Neural progenitor cell (in vitro differentiated cells): ENCODE measurements around the gene GNAI2. TPM values are rescaled to one million over a fixed set of nuclear protein-coding genes. Genes with fewer than 3 reads are reported as not detected.

Experiments
- DNase-seq: peaks from one replicate; pipeline ENCODE4 v3.0.0-alpha.2; 2016; ENCODE audit warnings: low spot score
- H2AFZ ChIP-seq: fragments of 200-600 bp; sonication (generic); replicated peaks from 2 replicates; pipeline ENCODE4 v1.6.1; 2016; ENCODE audit warnings: antibody characterized with exemption
- H3F3A ChIP-seq: fragments of 200-600 bp; sonication (generic); 2 replicates; pipeline ENCODE4 v1.6.1; 2016; ENCODE audit warnings: antibody characterized with exemption, low read depth
- H3K27ac ChIP-seq: fragments of 200-600 bp; sonication (generic); 2 replicates; pipeline ENCODE4 v1.5.1; 2016; ENCODE audit warnings: mild to moderate bottlenecking
- H3K27me3 ChIP-seq: fragments of 200-600 bp; sonication (generic); 2 replicates; pipeline ENCODE4 v1.6.1; 2016; ENCODE audit warnings: mild to moderate bottlenecking, moderate library complexity
- H3K36me3 ChIP-seq: fragments of 200-600 bp; sonication (generic); 2 replicates; pipeline ENCODE4 v1.5.1; 2016
- H3K4me1 ChIP-seq: fragments of 200-600 bp; sonication (generic); 2 replicates; pipeline ENCODE4 v1.6.1; 2016; ENCODE audit warnings: mixed run types
- H3K4me2 ChIP-seq: fragments of 200-600 bp; sonication (generic); 2 replicates; pipeline ENCODE4 v1.6.1; 2016
- H3K4me3 ChIP-seq: fragments of 200-600 bp; sonication (generic); 2 replicates; pipeline ENCODE4 v1.5.1; 2016
- H3K79me2 ChIP-seq: fragments of 200-600 bp; sonication (generic); 2 replicates; pipeline ENCODE4 v1.6.1; 2016; ENCODE audit warnings: low read depth
- H3K9ac ChIP-seq: fragments of 200-600 bp; sonication (generic); 2 replicates; pipeline ENCODE4 v1.6.1; 2016
- H3K9me3 ChIP-seq: fragments of 200-600 bp; sonication (generic); 2 replicates; pipeline ENCODE4 v1.5.1; 2016; ENCODE audit warnings: low read depth
- H4K20me1 ChIP-seq: fragments of 200-600 bp; sonication (generic); 2 replicates; pipeline ENCODE4 v1.6.1; 2016; ENCODE audit warnings: low read depth
- H3K27ac Mint-ChIP-seq: 3 replicates; pipeline ENCODE4 v1.8.0; 2021; ENCODE audit warnings: mixed read lengths
- H3K27me3 Mint-ChIP-seq: 2 replicates; pipeline ENCODE4 v1.8.0; 2022; ENCODE audit warnings: low read depth, mild to moderate bottlenecking, inconsistent platforms, moderate library complexity, mixed read lengths; ENCODE audit not compliant: insufficient read depth
- H3K36me3 Mint-ChIP-seq: 3 replicates; pipeline ENCODE4 v1.8.0; 2021; ENCODE audit warnings: mixed read lengths
- H3K4me1 Mint-ChIP-seq: 3 replicates; pipeline ENCODE4 v1.8.0; 2021; ENCODE audit warnings: mixed read lengths
- H3K4me3 Mint-ChIP-seq: 3 replicates; pipeline ENCODE4 v1.8.0; 2021; ENCODE audit warnings: mild to moderate bottlenecking, moderate library complexity, mixed read lengths
- H3K9me3 Mint-ChIP-seq: 3 replicates; pipeline ENCODE4 v1.8.0; 2020; ENCODE audit warnings: mixed read lengths
- CTCF ChIP-seq: fragments of 200-600 bp; sonication (generic); IDR thresholded peaks from 2 replicates; pipeline ENCODE4 v1.5.1; 2017; ENCODE audit warnings: antibody characterized with exemption, mild to moderate bottlenecking
- EZH2 ChIP-seq: fragments of 200-600 bp; sonication (generic); IDR thresholded peaks from 2 replicates; pipeline ENCODE4 v1.6.1; 2017; ENCODE audit warnings: antibody characterized with exemption, mild to moderate bottlenecking, moderate library complexity
- EZH2phosphoT487 ChIP-seq: fragments of 200-600 bp; sonication (generic); IDR thresholded peaks from 2 replicates; pipeline ENCODE4 v1.6.1; 2017; ENCODE audit warnings: antibody characterized with exemption
- total RNA-seq: library from RNA; depleted of rRNA; stranded (reverse); fragments of >200 nt; gene quantifications from 2 replicates; pipeline ENCODE4 v1.2.3, GENCODE V29; 2015; ENCODE audit warnings: low replicate concordance

GNAI2 gene
- total RNA-seq, 1 donor from 2014 or later, result 249 TPM

DNA sequence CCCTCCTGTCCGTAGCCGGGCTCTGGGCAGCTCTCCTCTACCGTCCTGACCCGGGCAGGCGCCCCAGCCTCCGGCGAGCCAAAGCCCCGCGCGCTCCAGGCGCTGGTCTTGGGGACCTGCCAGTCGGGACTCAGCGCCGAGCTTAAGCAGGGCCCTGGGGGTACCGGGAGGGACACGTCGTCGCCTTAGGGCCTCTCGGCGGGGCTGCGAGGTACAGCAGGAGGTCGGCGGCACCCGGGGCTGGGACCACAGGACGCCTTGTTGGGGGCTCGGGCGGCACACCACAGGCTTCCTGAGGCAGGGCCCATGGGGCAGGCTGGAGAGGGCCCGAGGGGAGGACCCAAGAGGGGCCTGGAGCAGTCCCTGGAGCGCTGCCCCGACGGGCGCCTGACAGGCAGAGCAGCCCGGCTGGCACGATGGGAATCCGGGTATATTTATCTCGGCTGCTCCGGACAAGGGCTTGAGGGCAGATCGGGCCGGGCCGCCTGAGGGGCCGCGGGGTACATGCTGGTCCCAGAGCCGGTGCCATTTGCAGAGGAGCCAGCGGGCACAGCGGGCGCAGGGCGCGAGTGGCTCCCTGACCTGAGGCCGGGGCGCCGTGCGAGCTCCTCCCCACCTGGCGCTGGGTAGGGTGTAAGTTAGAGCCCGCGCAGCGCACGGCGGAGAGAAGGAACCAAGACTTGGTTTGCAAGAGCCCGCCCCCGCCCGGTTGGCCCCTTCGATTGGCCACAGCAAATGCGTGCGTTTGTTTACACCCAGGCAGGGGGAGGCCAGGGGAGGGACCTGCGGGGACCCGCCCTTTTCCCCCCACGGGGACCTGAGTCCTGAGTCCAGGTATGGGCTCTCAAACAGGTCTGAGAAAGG, 30.4 kb upstream of the GNAI2 start:
- Mint-ChIP-seq H3K9me3 (no peaks in the 10 kb centered on the region), H3K36me3 (no peaks in the 10 kb centered on the region), H3K4me3 (peak overlapping the region; percentile 78), H3K27me3 (peaks cover 30% of the 10 kb centered on the region), H3K4me1 (peaks cover 25% of the 10 kb centered on the region), H3K27ac (no peak overlapping the region)
- H3K9ac ChIP-seq, result peak overlapping the region; percentile 17
- no peaks in the 10 kb centered on the region for H4K20me1 ChIP-seq
- no peaks in the 10 kb centered on the region for H3K79me2 ChIP-seq
- H3K27ac ChIP-seq, result no peak overlapping the region
- H2AFZ ChIP-seq, result peak overlapping the region; percentile 93
- peak overlapping the region; percentile 62 for H3K4me3 ChIP-seq
- H3K27me3 ChIP-seq, result peaks cover 41% of the 10 kb centered on the region
- H3K9me3 ChIP-seq, result no peaks in the 10 kb centered on the region
- H3F3A ChIP-seq, result peaks cover 10% of the 10 kb centered on the region
- no peaks in the 10 kb centered on the region for H3K36me3 ChIP-seq
- peaks cover 12% of the 10 kb centered on the region for H3K4me1 ChIP-seq
- H3K4me2 ChIP-seq, result peak overlapping the region; percentile 96
- peak; percentile 80 for DNase-seq
- peak; percentile 44 for TF ChIP-seq EZH2phosphoT487
- peak; percentile 71 for TF ChIP-seq EZH2
- no peak for TF ChIP-seq CTCF

- no peak overlapping the region for H3K4me3 Mint-ChIP-seq
- TF ChIP-seq EZH2 (no peak), CTCF (no peak), EZH2phosphoT487 (no peak)
- Histone ChIP-seq H3K9me3 (no peaks in the 10 kb centered on the region), H3K4me1 (peaks cover 7% of the 10 kb centered on the region), H3K27ac (no peak overlapping the region), H3K79me2 (no peaks in the 10 kb centered on the region), H3K4me2 (no peak overlapping the region), H3K4me3 (no peak overlapping the region), H3F3A (peaks cover 10% of the 10 kb centered on the region), H3K9ac (no peak overlapping the region), H4K20me1 (no peaks in the 10 kb centered on the region), H3K27me3 (peaks cover 41% of the 10 kb centered on the region), H2AFZ (no peak overlapping the region), H3K36me3 (no peaks in the 10 kb centered on the region)
- peaks cover 26% of the 10 kb centered on the region for H3K4me1 Mint-ChIP-seq
- peaks cover 29% of the 10 kb centered on the region for H3K27me3 Mint-ChIP-seq
- H3K27ac Mint-ChIP-seq, result no peak overlapping the region
- no peak for DNase-seq
- no peaks in the 10 kb centered on the region for H3K36me3 Mint-ChIP-seq
- H3K9me3 Mint-ChIP-seq, result no peaks in the 10 kb centered on the region
These were observed 28.5 kb upstream of the GNAI2 start for GRCh38 chr3:50207359-50208042.

- H3K27ac Mint-ChIP-seq, result peak overlapping the region; percentile 12
- H3K36me3 Mint-ChIP-seq, result no peaks in the 10 kb centered on the region
- H3K4me2 ChIP-seq, result no peak overlapping the region
- no peak overlapping the region for H3K9ac ChIP-seq
- no peak overlapping the region for H3K4me3 Mint-ChIP-seq
- H3K79me2 ChIP-seq, result no peaks in the 10 kb centered on the region
- H3K4me1 ChIP-seq, result peaks cover 7% of the 10 kb centered on the region
- H3K27ac ChIP-seq, result no peak overlapping the region
- DNase-seq, result no peak
- H3K4me3 ChIP-seq, result no peak overlapping the region
- H2AFZ ChIP-seq, result no peak overlapping the region
- TF ChIP-seq CTCF (no peak), EZH2phosphoT487 (no peak), EZH2 (no peak)
- no peaks in the 10 kb centered on the region for H3K9me3 Mint-ChIP-seq
- no peaks in the 10 kb centered on the region for H3K9me3 ChIP-seq
- peaks cover 16% of the 10 kb centered on the region for H3K4me1 Mint-ChIP-seq
- H3F3A ChIP-seq, result peaks cover 10% of the 10 kb centered on the region
- peaks cover 38% of the 10 kb centered on the region for H3K27me3 ChIP-seq
- H4K20me1 ChIP-seq, result no peaks in the 10 kb centered on the region
- peaks cover 23% of the 10 kb centered on the region for H3K27me3 Mint-ChIP-seq
- no peaks in the 10 kb centered on the region for H3K36me3 ChIP-seq
These were observed 27.2 kb upstream of the GNAI2 start for GRCh38 chr3:50208677-50209344.
